ENCODE data around the gene NGDN. TPM values are rescaled to one million over a fixed set of nuclear protein-coding genes. Genes with fewer than 3 reads are reported as not detected.
"Not testable (repeated sequence)": the region's sequence is repeated elsewhere in the genome, so short reads cannot be mapped to it uniquely, and the experiment has no call there.

Gene NGDN
- total and polyA plus RNA-seq, 2 of the 8 experiments (the other 6 are each of a cell fraction or from before 2014, with no cell fraction given) = 39.8 to 48.8 TPM

DNA sequence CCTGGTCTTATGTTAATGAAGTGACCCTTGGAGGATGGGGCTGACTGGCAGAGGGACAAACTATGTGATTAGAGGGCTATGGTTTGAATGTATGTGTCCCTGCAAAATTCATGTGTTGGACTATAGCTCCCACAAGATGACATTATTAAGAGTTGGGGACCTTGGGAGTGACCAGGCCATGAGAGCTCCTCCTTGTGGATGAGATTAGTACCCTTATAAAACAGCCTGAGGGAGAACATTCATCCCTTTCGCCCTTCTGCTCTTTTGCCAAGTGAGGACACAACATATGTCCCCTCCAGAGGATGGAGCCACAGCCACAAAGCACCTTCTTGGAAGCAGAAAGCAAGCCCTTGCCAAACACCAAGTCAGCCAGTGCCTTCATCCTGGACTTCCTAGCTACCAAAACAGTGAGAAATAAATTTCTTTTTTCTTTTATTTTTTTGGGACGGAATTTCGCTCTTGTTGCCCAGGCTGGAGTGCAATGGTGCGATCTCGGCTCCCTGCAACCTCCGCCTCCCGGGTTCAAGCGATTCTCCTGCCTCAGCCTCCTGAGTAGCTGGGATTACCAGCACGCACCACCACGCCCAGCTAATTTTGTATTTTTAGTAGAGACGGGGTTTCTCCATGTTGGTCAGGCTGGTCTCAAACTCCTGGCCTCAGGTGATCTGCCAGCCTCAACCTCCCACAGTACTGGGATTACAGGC, 12.5 kb upstream of the NGDN start:
- H3K27ac ChIP-seq (ENCODE audit: low read depth, low read length); H3K27me3 ChIP-seq (replicated peaks in 1 of 4; ENCODE audit: control insufficient read depth in 3 of 4, extremely low read depth in 1 of 4, insufficient read depth in 3 of 4, low read length in 3 of 4); H3K79me2 ChIP-seq (ENCODE audit: control insufficient read depth in 1 of 2, insufficient read depth in 2 of 2, low read length in 2 of 2); H2BK120ac ChIP-seq (replicated peaks; ENCODE audit: low read depth, low read length); H3K23ac ChIP-seq (ENCODE audit: insufficient read length); H2BK15ac ChIP-seq (ENCODE audit: low read length); H4K5ac ChIP-seq (ENCODE audit: insufficient read length, low read depth, low read length); H2AFZ ChIP-seq (ENCODE audit: low read length); H3K14ac ChIP-seq (ENCODE audit: insufficient read length); H2BK20ac ChIP-seq (ENCODE audit: low read length); H4K20me1 ChIP-seq (replicated peaks in 1 of 2; ENCODE audit: control insufficient read depth in 1 of 2, insufficient read depth in 2 of 2, low read length in 2 of 2); H3K23me2 ChIP-seq (ENCODE audit: low read depth, low read length); H3K79me1 ChIP-seq (ENCODE audit: low read depth, low read length); H3K56ac ChIP-seq (replicated peaks; ENCODE audit: insufficient read length, low read depth, low read length); H3K4ac ChIP-seq (replicated peaks; ENCODE audit: insufficient read length, low read depth, low read length); H4K8ac ChIP-seq (ENCODE audit: extremely low read depth, insufficient read depth, low read length); DNase-seq (ENCODE audit: low read depth in 1 of 2, low spot score in 2 of 2); H3K9me3 ChIP-seq (ENCODE audit: insufficient read depth in 2 of 2, low read depth in 1 of 2, low read length in 1 of 2); H2AK5ac ChIP-seq (ENCODE audit: low read depth, low read length); H4K91ac ChIP-seq (replicated peaks; ENCODE audit: insufficient read length, low read length); H3K36me3 ChIP-seq (ENCODE audit: control insufficient read depth in 2 of 4, insufficient read depth in 4 of 4, low read length in 3 of 4); H3K4me1 ChIP-seq (replicated peaks in 1 of 4; ENCODE audit: control insufficient read depth in 3 of 4, insufficient read depth in 4 of 4, low read length in 3 of 4); H3K4me3 ChIP-seq (ENCODE audit: extremely low read depth in 1 of 4, insufficient read depth in 2 of 4, low read depth in 3 of 4, low read length in 4 of 4); H2BK12ac ChIP-seq (ENCODE audit: low read depth, low read length); H2BK5ac ChIP-seq (ENCODE audit: low read depth, low read length); H3K18ac ChIP-seq (ENCODE audit: extremely low read depth, low read length); H3K4me2 ChIP-seq (ENCODE audit: insufficient read depth in 1 of 2, low read depth in 2 of 2, low read length in 2 of 2); H3K9ac ChIP-seq (replicated peaks in 1 of 4; ENCODE audit: extremely low read depth in 1 of 4, low read depth in 3 of 4, low read length in 3 of 4): not testable (repeated sequence)
- POLR2A ChIA-PET (ENCODE audit: partially characterized antibody) = interaction anchor here (0.9 kb wide), 2 partner anchors 13 to 130 kb away, joined by 3 to 4 read pairs; partner anchors contain the start of gene NGDN
- TF ChIP-seq RAD21 (IDR thresholded peaks at IDR 0.05 in 1 of 2, conservative IDR thresholded peaks at IDR 0.05 in 1 of 2; ENCODE audit: low read depth in 2 of 2, low read length in 2 of 2) (peak; percentile 48 to 64), CTCF (IDR thresholded peaks at IDR 0.05; ENCODE audit: control extremely low read depth in 1 of 3, insufficient read depth in 1 of 3, low read depth in 1 of 3, low read length in 3 of 3) (peak in 2 of 3 experiments; percentile 64 to 65; a peak in 3 of 4 replicates)
- CTCF ChIA-PET (ENCODE audit: partially characterized antibody) = interaction anchor here (0.5 to 3.2 kb wide), 37 partner anchors 9 to 270 kb away, joined by 3 to 26 read pairs (median 4); partner anchors contain the start of gene MYH7
- peak; percentile 32 for FAIRE-seq
- 87% methylated on average over 9 of the region's 11 CpGs; no CpG with 5 or more reads in 1 of the 2 experiments for WGBS, 2 experiments (ENCODE audit: extremely low coverage in 1 of 2, insufficient coverage in 1 of 2, insufficient read length in 1 of 2, insufficient replicate concordance in 2 of 2, low coverage in 1 of 2, low lambda C conversion rate in 2 of 2, missing lambda C conversion rate in 1 of 2)
